HL-60 (cell line): ENCODE results near the gene LAYN.

Experiments used
- microRNA-seq: library from miRNA; unstranded; fragments of <30 nt; microRNA quantifications from one replicate; pipeline ENCODE4, GENCODE V29; 2018

LAYN gene

Small RNA genes lying within 50 kb of the gene (microRNA-seq; reads per million reads assigned to microRNA genes)
- gene MIR34B (1.8 reads per million), gene MIR34C (15.1 reads per million, percentile 41 among the genes with 10 or more reads in this experiment)
